ENCODE data around the gene SQSTM1.

Gene SQSTM1

GRCh38 chr5:179860301-179860700, 39.6 kb downstream of the SQSTM1 start:
- Histone ChIP-seq H3K9ac (ENCODE audit: low read length in 2 of 2) (no peak overlapping the region), H3K9me3 (ENCODE audit: control insufficient read depth in 2 of 2, low read length in 2 of 2) (peaks cover 0 to 3% of the 10 kb centered on the region in 2 donors), H3K4me1 (ENCODE audit: control insufficient read depth, insufficient read depth, low read length) (peaks cover 14% of the 10 kb centered on the region), H3K27me3 (ENCODE audit: control insufficient read depth in 1 of 2, insufficient read depth in 2 of 2, low read length in 2 of 2) (no peaks in the 10 kb centered on the region), H3K4me3 (ENCODE audit: low read length in 2 of 2) (no peak overlapping the region), H3K27ac (ENCODE audit: low read length) (no peak overlapping the region), H3K36me3 (ENCODE audit: control insufficient read depth in 2 of 2, insufficient read depth in 2 of 2, low read length in 2 of 2) (peaks cover 21 to 28% of the 10 kb centered on the region in 2 donors)

DNA sequence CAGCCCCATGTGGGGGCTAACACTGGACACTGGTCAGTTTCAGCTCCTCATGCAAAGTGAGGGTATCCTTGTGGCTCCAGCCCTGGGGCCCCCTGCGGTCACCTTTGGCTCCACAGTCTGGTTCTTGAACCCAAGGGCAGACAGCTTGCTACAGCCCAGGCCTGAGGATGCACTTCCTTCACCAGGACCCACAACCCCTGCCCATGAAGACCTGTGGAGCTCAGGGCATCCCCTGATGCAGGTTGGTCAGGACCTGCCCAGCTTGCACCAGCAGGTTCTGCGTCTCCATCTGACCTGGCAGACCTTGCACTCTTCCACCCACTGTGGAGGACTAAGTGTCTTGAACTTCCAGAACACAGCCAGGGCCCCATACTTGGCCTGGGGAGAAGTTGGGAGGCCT, 41.6 kb downstream of the SQSTM1 start:
- Histone ChIP-seq H3K27ac (ENCODE audit: low read length) (no peak overlapping the region), H3K9ac (ENCODE audit: low read length in 2 of 2) (no peak overlapping the region), H3K36me3 (ENCODE audit: control insufficient read depth in 2 of 2, insufficient read depth in 2 of 2, low read length in 2 of 2) (peaks cover 21 to 37% of the 10 kb centered on the region in 2 donors), H3K9me3 (ENCODE audit: control insufficient read depth in 2 of 2, low read length in 2 of 2) (peaks cover 0 to 3% of the 10 kb centered on the region in 2 donors), H3K4me3 (ENCODE audit: low read length in 2 of 2) (no peak overlapping the region), H3K4me1 (ENCODE audit: control insufficient read depth, insufficient read depth, low read length) (peaks cover 13% of the 10 kb centered on the region), H3K27me3 (ENCODE audit: control insufficient read depth in 1 of 2, insufficient read depth in 2 of 2, low read length in 2 of 2) (no peaks in the 10 kb centered on the region)

DNA sequence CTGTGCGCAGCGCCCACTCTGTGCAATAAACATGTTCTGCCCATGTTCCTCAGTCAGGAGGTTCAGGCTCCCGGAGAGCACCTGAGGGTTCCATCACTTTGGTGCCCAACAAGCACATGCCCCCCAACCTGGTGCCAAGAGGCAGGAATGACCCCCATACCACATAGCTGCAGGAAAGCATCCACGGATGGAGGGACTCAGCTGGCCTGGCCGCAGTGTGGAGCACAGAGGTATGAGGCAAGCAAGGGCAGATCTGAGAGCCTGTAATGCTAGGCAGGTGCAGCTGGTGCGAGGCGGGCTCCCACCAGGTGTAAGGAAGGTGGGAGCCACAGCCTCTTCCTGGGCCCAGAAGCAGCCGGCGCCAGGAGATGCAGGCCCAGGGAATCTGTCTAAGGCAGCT, 42.2 kb downstream of the SQSTM1 start:
- Histone ChIP-seq H3K4me3 (ENCODE audit: low read length in 2 of 2) (no peak overlapping the region), H3K27me3 (ENCODE audit: control insufficient read depth in 1 of 2, insufficient read depth in 2 of 2, low read length in 2 of 2) (no peaks in the 10 kb centered on the region), H3K9ac (ENCODE audit: low read length in 2 of 2) (no peak overlapping the region), H3K27ac (ENCODE audit: low read length) (no peak overlapping the region), H3K9me3 (ENCODE audit: control insufficient read depth in 2 of 2, low read length in 2 of 2) (peaks cover 0 to 3% of the 10 kb centered on the region in 2 donors), H3K36me3 (ENCODE audit: control insufficient read depth in 2 of 2, insufficient read depth in 2 of 2, low read length in 2 of 2) (peaks cover 21 to 37% of the 10 kb centered on the region in 2 donors), H3K4me1 (ENCODE audit: control insufficient read depth, insufficient read depth, low read length) (peaks cover 10% of the 10 kb centered on the region)

- Histone ChIP-seq H3K4me3 (ENCODE audit: low read length in 2 of 2) (no peak overlapping the region), H3K27me3 (ENCODE audit: control insufficient read depth in 1 of 2, insufficient read depth in 2 of 2, low read length in 2 of 2) (no peaks in the 10 kb centered on the region), H3K4me1 (ENCODE audit: control insufficient read depth, insufficient read depth, low read length) (peaks cover 10% of the 10 kb centered on the region), H3K36me3 (ENCODE audit: control insufficient read depth in 2 of 2, insufficient read depth in 2 of 2, low read length in 2 of 2) (peaks cover 21 to 39% of the 10 kb centered on the region in 2 donors), H3K9ac (ENCODE audit: low read length in 2 of 2) (no peak overlapping the region), H3K9me3 (ENCODE audit: control insufficient read depth in 2 of 2, low read length in 2 of 2) (peaks cover 0 to 3% of the 10 kb centered on the region in 2 donors), H3K27ac (ENCODE audit: low read length) (no peak overlapping the region)
Observed at GRCh38 chr5:179863449-179864085, 42.9 kb downstream of the SQSTM1 start.

- Histone ChIP-seq H3K9me3 (ENCODE audit: control insufficient read depth in 2 of 2, low read length in 2 of 2) (peaks cover 0 to 3% of the 10 kb centered on the region in 2 donors), H3K36me3 (ENCODE audit: control insufficient read depth in 2 of 2, insufficient read depth in 2 of 2, low read length in 2 of 2) (peaks cover 21 to 42% of the 10 kb centered on the region in 2 donors), H3K27ac (ENCODE audit: low read length) (no peak overlapping the region), H3K4me1 (ENCODE audit: control insufficient read depth, insufficient read depth, low read length) (peaks cover 3% of the 10 kb centered on the region), H3K4me3 (ENCODE audit: low read length in 2 of 2) (no peak overlapping the region), H3K27me3 (ENCODE audit: control insufficient read depth in 1 of 2, insufficient read depth in 2 of 2, low read length in 2 of 2) (no peaks in the 10 kb centered on the region), H3K9ac (ENCODE audit: low read length in 2 of 2) (no peak overlapping the region)
Observed at GRCh38 chr5:179864686-179865085, 44.0 kb downstream of the SQSTM1 start.

- no peak overlapping the region for H3K9ac ChIP-seq (ENCODE audit: low read length in 2 of 2)
- H3K27me3 ChIP-seq (ENCODE audit: control insufficient read depth in 1 of 2, insufficient read depth in 2 of 2, low read length in 2 of 2) = no peaks in the 10 kb centered on the region
- no peak overlapping the region for H3K4me3 ChIP-seq (ENCODE audit: low read length in 2 of 2)
- no peak overlapping the region for H3K27ac ChIP-seq (ENCODE audit: low read length)
- peaks cover 0 to 3% of the 10 kb centered on the region in 2 donors for H3K9me3 ChIP-seq (ENCODE audit: control insufficient read depth in 2 of 2, low read length in 2 of 2)
- H3K4me1 ChIP-seq (ENCODE audit: control insufficient read depth, insufficient read depth, low read length) = peaks cover 1% of the 10 kb centered on the region
- H3K36me3 ChIP-seq (ENCODE audit: control insufficient read depth in 2 of 2, insufficient read depth in 2 of 2, low read length in 2 of 2) = peaks cover 21 to 45% of the 10 kb centered on the region in 2 donors
Observed at GRCh38 chr5:179865491-179866240, 45.0 kb downstream of the SQSTM1 start.

GRCh38 chr5:179866241-179867078, 45.8 kb downstream of the SQSTM1 start:
- Histone ChIP-seq H3K36me3 (ENCODE audit: control insufficient read depth in 2 of 2, insufficient read depth in 2 of 2, low read length in 2 of 2) (peaks cover 28 to 53% of the 10 kb centered on the region in 2 donors), H3K27ac (ENCODE audit: low read length) (no peak overlapping the region), H3K27me3 (ENCODE audit: control insufficient read depth in 1 of 2, insufficient read depth in 2 of 2, low read length in 2 of 2) (no peaks in the 10 kb centered on the region), H3K9me3 (ENCODE audit: control insufficient read depth in 2 of 2, low read length in 2 of 2) (peaks cover 0 to 3% of the 10 kb centered on the region in 2 donors), H3K4me3 (ENCODE audit: low read length in 2 of 2) (no peak overlapping the region), H3K9ac (ENCODE audit: low read length in 2 of 2) (no peak overlapping the region), H3K4me1 (ENCODE audit: control insufficient read depth, insufficient read depth, low read length) (peaks cover 2% of the 10 kb centered on the region)

DNA sequence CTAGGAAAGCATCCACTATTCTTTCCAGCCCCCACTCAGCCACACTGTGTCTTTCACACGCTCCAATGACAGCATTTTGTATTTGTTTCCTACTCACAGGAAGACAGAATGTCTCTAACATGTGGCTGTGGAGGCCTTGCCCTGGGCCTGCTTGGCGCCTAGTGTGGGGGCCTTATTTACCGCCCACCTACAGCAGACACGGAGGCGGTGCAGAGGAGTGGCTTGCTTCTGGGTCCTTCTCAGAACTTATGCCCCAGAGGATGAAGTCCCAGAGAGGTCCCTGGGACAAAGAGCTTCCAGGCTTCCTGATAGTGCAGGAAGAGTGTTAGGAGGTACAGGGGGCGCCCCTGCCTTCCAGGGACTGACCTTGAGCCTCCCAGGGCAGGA, 46.4 kb downstream of the SQSTM1 start:
- Histone ChIP-seq H3K9ac (ENCODE audit: low read length in 2 of 2) (no peak overlapping the region), H3K4me1 (ENCODE audit: control insufficient read depth, insufficient read depth, low read length) (peaks cover 2% of the 10 kb centered on the region), H3K4me3 (ENCODE audit: low read length in 2 of 2) (no peak overlapping the region), H3K27ac (ENCODE audit: low read length) (no peak overlapping the region), H3K9me3 (ENCODE audit: control insufficient read depth in 2 of 2, low read length in 2 of 2) (peaks cover 0 to 3% of the 10 kb centered on the region in 2 donors), H3K36me3 (ENCODE audit: control insufficient read depth in 2 of 2, insufficient read depth in 2 of 2, low read length in 2 of 2) (peaks cover 29 to 54% of the 10 kb centered on the region in 2 donors), H3K27me3 (ENCODE audit: control insufficient read depth in 1 of 2, insufficient read depth in 2 of 2, low read length in 2 of 2) (no peaks in the 10 kb centered on the region)

DNA sequence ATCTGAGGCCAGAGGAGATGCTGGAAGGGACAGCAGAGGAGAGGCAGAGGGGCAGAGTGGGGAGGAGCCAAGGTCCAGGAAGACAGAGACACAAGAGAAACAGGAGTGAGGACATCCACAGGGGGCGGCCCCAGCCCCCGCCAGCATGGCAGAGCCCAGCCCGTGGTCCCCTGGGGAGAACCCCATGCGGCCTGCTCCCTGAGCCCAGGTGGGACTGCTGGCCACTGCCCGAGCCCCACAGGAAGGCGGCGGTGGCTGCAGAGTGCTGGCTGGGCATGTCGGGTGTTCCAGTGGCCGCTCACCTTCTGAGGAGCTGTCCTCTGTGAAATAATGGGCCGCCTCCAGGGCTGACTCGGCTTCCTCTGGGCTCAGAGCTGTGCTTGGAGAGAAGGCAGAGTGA, 46.8 kb downstream of the SQSTM1 start:
- Histone ChIP-seq H3K4me3 (ENCODE audit: low read length in 2 of 2) (no peak overlapping the region), H3K36me3 (ENCODE audit: control insufficient read depth in 2 of 2, insufficient read depth in 2 of 2, low read length in 2 of 2) (peaks cover 29 to 54% of the 10 kb centered on the region in 2 donors), H3K27ac (ENCODE audit: low read length) (no peak overlapping the region), H3K9me3 (ENCODE audit: control insufficient read depth in 2 of 2, low read length in 2 of 2) (no peaks in the 10 kb centered on the region), H3K4me1 (ENCODE audit: control insufficient read depth, insufficient read depth, low read length) (peaks cover 2% of the 10 kb centered on the region), H3K27me3 (ENCODE audit: control insufficient read depth in 1 of 2, insufficient read depth in 2 of 2, low read length in 2 of 2) (no peaks in the 10 kb centered on the region), H3K9ac (ENCODE audit: low read length in 2 of 2) (no peak overlapping the region)

DNA sequence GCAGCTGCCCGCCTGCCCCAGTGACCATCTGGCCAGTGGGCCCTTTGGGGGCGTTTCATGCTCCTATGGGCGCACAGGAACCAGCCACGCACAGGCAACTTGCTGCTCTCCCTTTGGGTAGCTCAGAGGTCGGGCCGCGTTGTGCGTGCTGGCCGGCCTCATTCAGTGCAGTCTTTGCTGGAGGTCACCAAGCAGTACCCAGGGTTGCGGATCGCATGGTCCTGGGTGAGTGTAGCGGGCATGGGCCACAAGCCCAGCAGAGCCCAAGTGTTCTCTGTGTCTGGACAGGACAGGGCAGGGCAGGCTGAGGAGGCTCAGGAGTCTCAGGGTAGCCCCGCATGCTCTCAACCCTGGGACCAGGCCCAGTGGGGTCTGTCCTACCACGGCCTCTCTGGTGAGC, 47.8 kb downstream of the SQSTM1 start:
- Histone ChIP-seq H3K27ac (ENCODE audit: low read length) (no peak overlapping the region), H3K27me3 (ENCODE audit: control insufficient read depth in 1 of 2, insufficient read depth in 2 of 2, low read length in 2 of 2) (no peaks in the 10 kb centered on the region), H3K36me3 (ENCODE audit: control insufficient read depth in 2 of 2, insufficient read depth in 2 of 2, low read length in 2 of 2) (peaks cover 34 to 55% of the 10 kb centered on the region in 2 donors), H3K4me1 (ENCODE audit: control insufficient read depth, insufficient read depth, low read length) (peaks cover 2% of the 10 kb centered on the region), H3K9me3 (ENCODE audit: control insufficient read depth in 2 of 2, low read length in 2 of 2) (no peaks in the 10 kb centered on the region), H3K9ac (ENCODE audit: low read length in 2 of 2) (no peak overlapping the region), H3K4me3 (ENCODE audit: low read length in 2 of 2) (no peak overlapping the region)
